Epithelial cell of proximal tubule (primary cell): ENCODE measurements around the gene COMMD3. TPM values are rescaled to one million over a fixed set of nuclear protein-coding genes. Genes with fewer than 3 reads are reported as not detected.

Experiments used
- DNase-seq: peaks from one replicate; pipeline ENCODE4 v3.0.0-alpha.2; 2011; ENCODE audit warnings: low read depth
- H3K4me3 ChIP-seq: 2 replicates; pipeline ENCODE4 v1.5.1; 2011; ENCODE audit warnings: low read depth, mild to moderate bottlenecking, low read length
- total RNA-seq: library from RNA; depleted of rRNA; stranded (reverse); fragments of >200 nt; gene quantifications from 2 replicates; pipeline ENCODE4 v1.2.3, GENCODE V29; 2015
- TF ChIP-seq, protein P1 (sequence below): conservative IDR thresholded peaks from 2 replicates; pipeline ENCODE4 v1.5.1; 2012; ENCODE audit warnings: low read depth, mild to moderate bottlenecking, low read length

Gene COMMD3
- total RNA-seq, 1 donor from 2014 or later: 43.8 TPM

DNA sequence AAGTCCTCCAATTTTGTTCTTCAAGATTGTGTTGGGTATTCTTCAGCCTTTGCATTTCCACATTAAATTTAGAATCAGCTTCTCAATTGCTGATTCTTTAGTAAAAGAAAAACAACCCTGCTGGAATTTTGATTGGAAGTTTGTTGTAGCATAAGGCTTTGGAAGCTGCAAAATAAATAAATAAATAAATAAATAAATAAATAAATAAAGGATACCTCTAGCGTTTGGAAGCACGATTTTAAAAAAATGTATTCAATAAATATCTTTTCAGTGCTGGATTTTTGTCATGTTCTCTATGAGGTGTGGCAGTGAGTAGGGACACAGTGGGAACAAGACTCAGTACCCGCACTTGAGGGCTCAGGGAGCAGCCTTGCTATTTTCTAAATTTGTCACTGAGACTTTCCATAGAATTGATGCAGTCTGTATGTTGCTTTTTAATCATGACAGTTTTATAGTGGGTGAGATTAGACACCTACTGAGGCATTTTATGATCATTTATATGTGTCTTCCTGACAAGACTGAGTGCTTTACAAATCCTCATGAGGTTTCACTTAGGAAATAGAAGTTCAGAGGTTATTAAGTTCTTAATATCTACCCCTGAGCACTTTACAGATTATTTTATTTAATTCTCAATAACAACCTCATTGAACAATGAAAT, 22.3 kb upstream of the COMMD3 start:
- no peak for DNase-seq
- no peak overlapping the region for H3K4me3 ChIP-seq
- TF ChIP-seq, protein P1, sequence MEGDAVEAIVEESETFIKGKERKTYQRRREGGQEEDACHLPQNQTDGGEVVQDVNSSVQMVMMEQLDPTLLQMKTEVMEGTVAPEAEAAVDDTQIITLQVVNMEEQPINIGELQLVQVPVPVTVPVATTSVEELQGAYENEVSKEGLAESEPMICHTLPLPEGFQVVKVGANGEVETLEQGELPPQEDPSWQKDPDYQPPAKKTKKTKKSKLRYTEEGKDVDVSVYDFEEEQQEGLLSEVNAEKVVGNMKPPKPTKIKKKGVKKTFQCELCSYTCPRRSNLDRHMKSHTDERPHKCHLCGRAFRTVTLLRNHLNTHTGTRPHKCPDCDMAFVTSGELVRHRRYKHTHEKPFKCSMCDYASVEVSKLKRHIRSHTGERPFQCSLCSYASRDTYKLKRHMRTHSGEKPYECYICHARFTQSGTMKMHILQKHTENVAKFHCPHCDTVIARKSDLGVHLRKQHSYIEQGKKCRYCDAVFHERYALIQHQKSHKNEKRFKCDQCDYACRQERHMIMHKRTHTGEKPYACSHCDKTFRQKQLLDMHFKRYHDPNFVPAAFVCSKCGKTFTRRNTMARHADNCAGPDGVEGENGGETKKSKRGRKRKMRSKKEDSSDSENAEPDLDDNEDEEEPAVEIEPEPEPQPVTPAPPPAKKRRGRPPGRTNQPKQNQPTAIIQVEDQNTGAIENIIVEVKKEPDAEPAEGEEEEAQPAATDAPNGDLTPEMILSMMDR: no peak

DNA sequence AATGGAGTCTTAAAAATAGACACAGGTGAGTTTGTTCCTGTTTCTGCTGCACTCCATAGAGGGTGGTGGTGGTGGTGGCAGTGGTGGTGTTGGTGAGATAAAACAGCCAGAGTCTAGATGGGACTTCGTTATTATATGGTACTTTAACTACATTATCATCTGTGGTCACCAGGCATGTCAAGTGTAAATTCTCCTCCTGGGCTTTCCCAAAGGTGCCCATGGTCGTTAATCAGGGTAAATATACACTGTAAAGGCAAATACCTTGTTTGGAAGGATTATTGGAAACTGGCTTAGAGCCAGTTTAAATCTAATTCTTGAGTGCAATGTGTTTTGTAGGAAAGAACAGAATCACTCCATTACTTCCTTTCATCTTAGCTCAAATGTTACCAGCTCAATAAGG, 21.5 kb upstream of the COMMD3 start:
- H3K4me3 ChIP-seq: no peak overlapping the region
- TF ChIP-seq, protein P1: no peak
- DNase-seq: no peak

DNA sequence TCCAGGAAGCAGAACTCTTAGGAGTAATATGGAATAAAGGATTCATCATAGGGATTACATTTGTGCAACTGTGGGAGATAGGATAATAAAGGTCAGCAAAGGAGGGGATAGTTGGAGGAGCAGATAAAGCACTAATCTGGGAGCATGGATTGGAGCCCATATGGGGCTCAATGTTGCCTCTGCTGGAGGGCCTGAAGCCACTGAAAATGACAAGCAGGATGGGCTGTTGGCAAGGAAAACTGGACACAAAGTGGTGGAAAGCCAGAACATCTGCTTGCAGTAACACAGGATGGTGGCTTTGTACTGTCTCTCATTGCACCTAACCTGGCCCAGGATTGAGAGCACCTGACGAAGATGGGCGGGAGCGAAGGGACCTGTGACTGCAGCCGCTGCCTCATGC, 15.0 kb upstream of the COMMD3 start:
- DNase-seq: no peak
- TF ChIP-seq, protein P1: peak; percentile 8
- no peak overlapping the region for H3K4me3 ChIP-seq

DNA sequence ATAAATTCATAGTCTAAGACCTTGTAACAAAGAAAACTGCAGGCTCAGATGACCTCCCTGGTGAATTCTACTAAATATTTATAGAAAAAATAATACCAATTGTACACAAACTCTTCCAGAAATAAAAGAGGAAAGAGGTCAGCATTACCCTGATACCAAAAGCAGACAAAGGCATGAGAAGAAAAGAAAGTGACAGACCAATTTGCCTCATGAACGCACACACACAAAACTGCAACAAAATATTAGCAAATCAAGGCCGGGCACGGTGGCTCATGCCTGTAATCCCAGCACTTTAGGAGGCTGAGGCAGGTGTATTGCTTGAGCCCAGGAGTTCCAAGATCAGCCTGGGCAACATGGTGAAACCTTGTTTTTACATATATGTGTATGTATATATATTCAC, 12.7 kb upstream of the COMMD3 start:
- no peak for DNase-seq
- TF ChIP-seq, protein P1: no peak
- H3K4me3 ChIP-seq: no peak overlapping the region

DNA sequence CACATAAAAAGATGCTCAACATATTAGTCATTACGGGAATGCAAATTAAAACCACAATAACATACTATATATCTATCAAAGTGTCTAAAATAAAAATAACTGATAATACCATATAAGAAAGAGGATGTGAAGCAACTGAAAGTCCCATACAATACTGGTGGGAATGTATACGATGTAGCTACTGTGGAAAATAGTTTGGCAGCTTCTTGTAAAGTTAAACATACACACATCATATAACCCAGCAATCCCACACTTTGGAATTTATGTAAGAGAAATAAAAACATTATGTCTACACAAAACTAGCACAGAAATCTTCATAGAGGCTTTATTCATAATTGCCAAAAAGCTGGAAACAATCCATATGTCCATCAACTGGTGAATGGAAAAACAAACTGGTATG, 10.5 kb upstream of the COMMD3 start:
- TF ChIP-seq, protein P1: no peak
- DNase-seq: no peak
- no peak overlapping the region for H3K4me3 ChIP-seq

DNA sequence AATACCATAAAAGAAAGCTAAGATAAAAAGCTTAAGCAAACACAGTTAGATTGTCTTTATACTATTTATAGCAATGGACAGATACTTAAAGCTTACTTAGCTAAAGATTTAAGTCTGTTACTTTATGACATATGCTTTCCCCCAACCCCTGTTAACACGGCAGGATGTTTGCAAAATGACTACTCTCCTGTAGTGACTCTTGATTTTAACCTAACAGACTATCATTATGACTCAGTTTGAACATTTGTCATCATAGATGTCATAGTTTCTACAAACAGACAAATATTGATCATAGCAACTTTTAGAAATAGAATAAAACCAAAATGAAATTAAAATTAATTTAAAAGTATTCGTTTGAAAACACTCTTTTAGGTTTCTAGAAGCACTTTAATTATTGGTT, 7.8 kb upstream of the COMMD3 start:
- TF ChIP-seq, protein P1: no peak
- no peak overlapping the region for H3K4me3 ChIP-seq
- no peak for DNase-seq
